Nephron (organoid): Measurements from ENCODE around the gene VILL.

Source experiments
- H3K27ac Mint-ChIP-seq, 3 experiments: 2 replicates each; pipeline ENCODE4 v1.8.0; 2020; ENCODE audit warnings: mixed read lengths in 3 of 3, mild to moderate bottlenecking in 2 of 3, moderate library complexity in 1 of 3
- H3K27me3 Mint-ChIP-seq: 2 replicates; pipeline ENCODE4 v1.8.0; 2021; ENCODE audit warnings: low read depth, mild to moderate bottlenecking, moderate library complexity, mixed read lengths
- H3K36me3 Mint-ChIP-seq: 2 replicates; pipeline ENCODE4 v1.8.0; 2020; ENCODE audit warnings: low read depth, mixed read lengths
- H3K4me1 Mint-ChIP-seq: 2 replicates; pipeline ENCODE4 v1.8.0; 2020; ENCODE audit warnings: mixed read lengths
- H3K4me3 Mint-ChIP-seq, 3 experiments: 2 replicates each; pipeline ENCODE4 v1.8.0; 2020; ENCODE audit warnings: mild to moderate bottlenecking in 3 of 3, mixed read lengths in 3 of 3, moderate library complexity in 2 of 3
- H3K9me3 Mint-ChIP-seq: 2 replicates; pipeline ENCODE4 v1.8.0; 2020; ENCODE audit warnings: mixed read lengths
- TF ChIP-seq, protein P1 (sequence below), 3 experiments: fragments of 200-600 bp; sonication (generic); IDR thresholded peaks; one replicate each; pipeline ENCODE4 v1.5.0; 2021; ENCODE audit warnings: antibody characterized with exemption in 3 of 3; ENCODE audit not compliant: unreplicated experiment in 3 of 3

The VILL gene

DNA sequence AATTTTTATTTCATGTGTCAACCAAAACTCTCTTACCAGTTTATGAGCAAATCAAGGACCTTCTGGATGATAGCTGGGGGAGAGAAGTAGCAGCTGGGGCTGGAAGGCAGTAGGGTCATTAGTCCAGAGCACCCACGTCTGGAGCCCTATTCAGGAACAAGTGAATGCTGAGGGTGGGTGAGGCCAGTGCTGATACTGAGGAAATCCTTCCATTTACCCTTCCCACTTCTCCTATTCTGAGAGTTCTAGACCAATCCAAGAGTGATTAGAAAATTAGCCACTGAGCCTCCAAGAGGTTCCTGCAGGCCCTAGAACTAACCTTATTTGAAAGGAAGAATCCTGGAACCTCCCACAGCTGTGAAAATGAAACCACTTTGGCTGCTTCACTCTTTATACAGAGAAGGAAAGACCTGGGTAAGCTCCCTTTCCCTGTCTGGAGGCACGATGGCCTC, 46.2 kb upstream of the VILL start:
- H3K27ac Mint-ChIP-seq = peak overlapping the region; percentile 95 to 98 (median 96)
- no peaks in the 10 kb centered on the region for H3K9me3 Mint-ChIP-seq
- peaks cover 9% of the 10 kb centered on the region for H3K36me3 Mint-ChIP-seq
- H3K27me3 Mint-ChIP-seq = no peaks in the 10 kb centered on the region
- H3K4me3 Mint-ChIP-seq = peak overlapping the region in 2 of 3 experiments; percentile 15 to 47
- TF ChIP-seq, protein P1, sequence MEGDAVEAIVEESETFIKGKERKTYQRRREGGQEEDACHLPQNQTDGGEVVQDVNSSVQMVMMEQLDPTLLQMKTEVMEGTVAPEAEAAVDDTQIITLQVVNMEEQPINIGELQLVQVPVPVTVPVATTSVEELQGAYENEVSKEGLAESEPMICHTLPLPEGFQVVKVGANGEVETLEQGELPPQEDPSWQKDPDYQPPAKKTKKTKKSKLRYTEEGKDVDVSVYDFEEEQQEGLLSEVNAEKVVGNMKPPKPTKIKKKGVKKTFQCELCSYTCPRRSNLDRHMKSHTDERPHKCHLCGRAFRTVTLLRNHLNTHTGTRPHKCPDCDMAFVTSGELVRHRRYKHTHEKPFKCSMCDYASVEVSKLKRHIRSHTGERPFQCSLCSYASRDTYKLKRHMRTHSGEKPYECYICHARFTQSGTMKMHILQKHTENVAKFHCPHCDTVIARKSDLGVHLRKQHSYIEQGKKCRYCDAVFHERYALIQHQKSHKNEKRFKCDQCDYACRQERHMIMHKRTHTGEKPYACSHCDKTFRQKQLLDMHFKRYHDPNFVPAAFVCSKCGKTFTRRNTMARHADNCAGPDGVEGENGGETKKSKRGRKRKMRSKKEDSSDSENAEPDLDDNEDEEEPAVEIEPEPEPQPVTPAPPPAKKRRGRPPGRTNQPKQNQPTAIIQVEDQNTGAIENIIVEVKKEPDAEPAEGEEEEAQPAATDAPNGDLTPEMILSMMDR (IDR thresholded peaks at IDR 0.05; ENCODE audit: unreplicated experiment in 3 of 3) = no peak
- peaks cover 71% of the 10 kb centered on the region for H3K4me1 Mint-ChIP-seq

GRCh38 chr3:37945156-37945806, 45.3 kb upstream of the VILL start:
- H3K27me3 Mint-ChIP-seq = no peaks in the 10 kb centered on the region
- peak overlapping the region in 1 of 3 experiments; percentile 22 for H3K4me3 Mint-ChIP-seq
- H3K27ac Mint-ChIP-seq = peak overlapping the region; percentile 95 to 98 (median 96)
- peaks cover 15% of the 10 kb centered on the region for H3K36me3 Mint-ChIP-seq
- H3K4me1 Mint-ChIP-seq = peaks cover 77% of the 10 kb centered on the region
- TF ChIP-seq, protein P1 (IDR thresholded peaks at IDR 0.05; ENCODE audit: unreplicated experiment in 3 of 3) = no peak
- H3K9me3 Mint-ChIP-seq = no peaks in the 10 kb centered on the region

DNA sequence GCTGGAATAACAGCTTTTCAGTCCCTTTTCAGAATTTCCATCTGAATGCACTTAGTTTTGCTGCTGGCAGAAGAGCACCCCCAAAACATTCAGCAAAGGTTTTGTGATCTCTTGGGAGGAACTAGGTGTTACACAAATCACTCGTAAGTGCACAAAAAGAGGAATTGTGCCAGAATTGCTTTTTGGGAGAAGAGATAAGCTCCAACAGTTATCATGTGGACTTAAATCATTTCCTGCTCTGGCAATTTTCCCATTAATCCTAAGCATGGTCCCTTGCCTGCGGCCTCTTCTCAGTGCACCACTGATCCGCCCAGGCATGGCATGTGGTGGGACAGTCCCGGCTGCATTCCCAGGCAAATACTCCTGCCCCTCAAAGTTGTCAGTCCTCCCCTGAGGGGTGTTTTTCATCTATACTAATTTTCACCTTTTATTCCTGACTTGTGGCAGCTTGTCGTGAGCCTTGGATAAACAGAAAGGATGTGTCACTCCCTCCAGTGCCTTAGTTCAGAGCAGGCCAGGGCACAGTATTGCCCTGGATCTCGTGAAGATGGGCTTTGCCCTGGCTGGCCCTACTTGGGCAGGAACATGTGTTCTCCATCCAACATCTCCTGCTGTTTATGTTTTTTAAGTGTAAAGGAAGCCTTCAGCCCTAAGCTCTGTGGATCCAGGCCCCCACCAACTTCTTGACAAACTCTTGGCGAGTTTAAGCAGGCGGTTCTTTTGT, 44.6 kb upstream of the VILL start:
- Mint-ChIP-seq H3K4me1 (peaks cover 78% of the 10 kb centered on the region), H3K36me3 (peaks cover 22% of the 10 kb centered on the region), H3K4me3 (peak overlapping the region in 2 of 3 experiments; percentile 33 to 50), H3K9me3 (no peaks in the 10 kb centered on the region), H3K27me3 (no peaks in the 10 kb centered on the region), H3K27ac (peak overlapping the region; percentile 95 to 98 (median 96))
- TF ChIP-seq, protein P1 (IDR thresholded peaks at IDR 0.05; ENCODE audit: unreplicated experiment in 3 of 3) = no peak

- TF ChIP-seq, protein P1 (IDR thresholded peaks at IDR 0.05; ENCODE audit: unreplicated experiment in 3 of 3) = no peak
- H3K36me3 Mint-ChIP-seq = peaks cover 24% of the 10 kb centered on the region
- peak overlapping the region; percentile 95 to 98 (median 96) for H3K27ac Mint-ChIP-seq
- no peaks in the 10 kb centered on the region for H3K9me3 Mint-ChIP-seq
- no peaks in the 10 kb centered on the region for H3K27me3 Mint-ChIP-seq
- H3K4me3 Mint-ChIP-seq = peak overlapping the region in 2 of 3 experiments; percentile 33 to 50
- peaks cover 78% of the 10 kb centered on the region for H3K4me1 Mint-ChIP-seq
These were observed 44.1 kb upstream of the VILL start for GRCh38 chr3:37946531-37946889.

GRCh38 chr3:37949866-37950265, 40.7 kb upstream of the VILL start:
- Mint-ChIP-seq H3K4me1 (peaks cover 49% of the 10 kb centered on the region), H3K27ac (peak overlapping the region; percentile 88 to 91 (median 90)), H3K27me3 (no peaks in the 10 kb centered on the region), H3K9me3 (peaks cover 2% of the 10 kb centered on the region), H3K36me3 (peaks cover 51% of the 10 kb centered on the region), H3K4me3 (no peak overlapping the region)
- TF ChIP-seq, protein P1 (IDR thresholded peaks at IDR 0.05; ENCODE audit: unreplicated experiment in 3 of 3) = no peak
